T-cell (primary cell): Measurements from ENCODE around the gene KRTAP5-3. TPM values are rescaled to one million over a fixed set of nuclear protein-coding genes. Genes with fewer than 3 reads are reported as not detected.

Source experiments
- ATAC-seq, 4 experiments: fragments of 200-7000 bp in 3 of 4; fragments of 150-1000 bp in 1 of 4; cut with Tn5 transposase; replicated peaks in 1 of 4; 1 replicate in 3 of 4; 2 replicates in 1 of 4; pipeline ENCODE4 v1.10.0; 2021; ENCODE audit warnings: moderate library complexity in 3 of 4, mild to moderate bottlenecking in 2 of 4, moderate number of reproducible peaks in 1 of 4
- CTCF ChIA-PET, 2 donors: fragments of 300-600 bp; sonication (Branson Sonifier 250); formaldehyde crosslinking; loops; one replicate each; lab custom pipeline; 2022; ENCODE audit warnings: antibody characterized with exemption in 2 of 2; lab: Charles Lee
- POLR2A ChIA-PET, 2 donors: fragments of 300-600 bp; sonication (Branson Sonifier 250); formaldehyde crosslinking; loops; one replicate each; lab custom pipeline; 2022; ENCODE audit warnings: antibody characterized with exemption in 2 of 2; lab: Charles Lee
- DNase-seq, 35 experiments: peaks; one replicate each; pipeline versions ENCODE4 v3.0.0 to v3.0.0-alpha.2; 2013 to 2023
- H3K27ac ChIP-seq: one replicate; pipeline ENCODE4 v1.5.1; 2013; ENCODE audit warnings: low read length
- H3K27me3 ChIP-seq, 2 experiments: replicated peaks in 1 of 2; 1 replicate in 1 of 2; 2 replicates in 1 of 2; pipeline versions ENCODE4 v1.6.1 to v1.7.0; 2013; ENCODE audit warnings: low read length in 1 of 2, mixed read lengths in 1 of 2; ENCODE audit not compliant: control insufficient read depth in 2 of 2, insufficient read depth in 2 of 2; ENCODE audit errors: extremely low read depth in 1 of 2
- H3K36me3 ChIP-seq, 2 donors: 1 replicate in 1 of 2; 2 replicates in 1 of 2; pipeline versions ENCODE4 v1.6.1 to v1.7.0; 2013; ENCODE audit warnings: low read length in 1 of 2; ENCODE audit not compliant: control insufficient read depth in 2 of 2, insufficient read depth in 1 of 2; ENCODE audit errors: extremely low read depth in 1 of 2
- H3K4me1 ChIP-seq, 2 experiments: 1 replicate in 1 of 2; 2 replicates in 1 of 2; pipeline versions ENCODE4 v1.6.1 to v1.7.0; 2013; ENCODE audit warnings: low read length in 2 of 2, mixed read lengths in 1 of 2; ENCODE audit not compliant: insufficient read depth in 2 of 2, control insufficient read depth in 1 of 2; ENCODE audit errors: extremely low read depth in 1 of 2
- H3K4me3 ChIP-seq, 2 donors: 1 replicate in 1 of 2; 2 replicates in 1 of 2; pipeline versions ENCODE4 v1.5.1 to v1.7.0; 2013; ENCODE audit warnings: mild to moderate bottlenecking in 2 of 2, low read length in 1 of 2, moderate library complexity in 1 of 2; ENCODE audit not compliant: control insufficient read depth in 1 of 2; ENCODE audit errors: extremely low read depth in 1 of 2
- H3K9me3 ChIP-seq: 2 replicates; pipeline ENCODE4 v1.7.0; 2013
- H3K27ac Mint-ChIP-seq, 2 donors: one replicate each; pipeline ENCODE4 v1.8.0; 2020 to 2021; ENCODE audit warnings: mild to moderate bottlenecking in 2 of 2, mixed read lengths in 2 of 2
- H3K27me3 Mint-ChIP-seq, 2 donors: one replicate each; pipeline ENCODE4 v1.8.0; 2021 to 2022; ENCODE audit warnings: mixed read lengths in 2 of 2
- H3K36me3 Mint-ChIP-seq: one replicate; pipeline ENCODE4 v1.8.0; 2021; ENCODE audit warnings: mixed read lengths
- H3K4me1 Mint-ChIP-seq, 3 donors: one replicate each; pipeline ENCODE4 v1.8.0; 2020 to 2022; ENCODE audit warnings: mixed read lengths in 3 of 3, mild to moderate bottlenecking in 1 of 3
- H3K4me3 Mint-ChIP-seq, 3 donors: one replicate each; pipeline ENCODE4 v1.8.0; 2020 to 2022; ENCODE audit warnings: mild to moderate bottlenecking in 3 of 3, mixed read lengths in 3 of 3, moderate library complexity in 3 of 3
- H3K9me3 Mint-ChIP-seq, 3 donors: one replicate each; pipeline ENCODE4 v1.8.0; 2020 to 2022; ENCODE audit warnings: mixed read lengths in 3 of 3
- WGBS: methylation state at CpG from one replicate; pipeline ENCODE4 v1.1.5; 2013; ENCODE audit warnings: missing lambda C conversion rate; ENCODE audit not compliant: insufficient coverage; 5-methylcytosine and 5-hydroxymethylcytosine counted together
- total RNA-seq, 35 experiments: library from RNA in 6 of 35; stranded (reverse) in 6 of 35; fragments of 120-200 nt in 1 of 35; gene quantifications; one replicate each; pipeline versions ENCODE4 v1.2.1 to v1.2.4 and lab custom pipeline; 2013 to 2026

The KRTAP5-3 gene
- total RNA-seq, 5 donors from 2014 or later (not counting 1 experiment from before 2014, with no cell fraction given) = not detected

GRCh38 chr11:1564535-1565172 is 43.6 kb downstream of the KRTAP5-3 start:
- no peak overlapping the region for H3K4me3 Mint-ChIP-seq

DNA sequence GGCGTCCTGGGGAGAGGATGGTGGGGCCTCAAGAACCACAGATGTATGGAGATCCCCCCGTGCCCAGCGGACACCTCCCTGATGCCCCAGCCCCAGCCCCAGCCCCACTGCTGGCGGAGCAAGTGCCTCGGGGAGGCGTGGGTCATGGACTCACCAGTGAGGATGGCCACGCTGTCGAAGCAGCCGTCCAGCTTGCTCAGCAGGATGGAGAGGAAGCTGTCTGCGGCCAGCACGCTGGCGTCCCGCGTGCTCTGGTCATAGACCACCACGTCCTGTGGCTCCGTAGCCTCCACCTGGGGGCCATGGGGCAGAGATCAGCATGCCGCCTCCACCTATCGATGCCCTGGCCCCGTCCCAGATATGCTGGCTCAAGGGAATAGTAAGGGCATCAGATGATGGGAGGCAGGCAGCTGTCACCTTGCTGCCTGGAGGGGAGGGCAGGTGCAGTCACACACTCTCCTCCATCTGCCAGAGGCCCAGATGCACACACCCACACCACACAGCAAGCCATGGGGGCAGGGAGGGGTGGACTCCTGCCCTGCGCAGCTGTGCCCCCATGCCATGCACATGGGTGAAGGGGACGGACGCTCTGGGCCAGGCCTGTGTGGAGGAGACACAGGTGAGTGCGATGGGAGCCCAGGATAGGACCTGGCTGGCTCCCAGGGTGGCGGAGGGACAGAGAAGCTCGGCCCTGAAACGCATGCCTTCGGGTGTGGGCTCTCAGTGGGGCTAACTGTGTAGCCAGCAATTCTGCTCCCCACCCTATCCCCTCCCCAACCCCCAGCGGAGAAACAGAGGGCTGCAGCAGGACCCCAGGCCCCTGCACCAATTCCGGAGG is 44.3 kb downstream of the KRTAP5-3 start:
- Mint-ChIP-seq H3K27ac (no peak overlapping the region), H3K4me1 (peaks cover 1 to 6% (median 4%) of the 10 kb centered on the region in 3 donors), H3K9me3 (no peaks in the 10 kb centered on the region), H3K27me3 (no peaks in the 10 kb centered on the region), H3K4me3 (no peak overlapping the region), H3K36me3 (peaks cover 3% of the 10 kb centered on the region)
- CTCF ChIA-PET = interaction anchor here in 1 of 2 donors (0.8 kb wide), 1 partner anchor 19 kb away, joined by 3 read pairs; no protein-coding TSS in a partner anchor
- ATAC-seq (no peak), DNase-seq (peak in 2 of 35 experiments; percentile 13 to 23)
- Histone ChIP-seq H3K27me3 (peaks cover 0 to 18% of the 10 kb centered on the region in 2 experiments), H3K9me3 (no peaks in the 10 kb centered on the region), H3K27ac (no peak overlapping the region), H3K4me3 (no peak overlapping the region), H3K4me1 (peaks cover 0 to 33% of the 10 kb centered on the region in 2 experiments), H3K36me3 (peaks cover 0 to 5% of the 10 kb centered on the region in 2 donors)
- WGBS = 85% methylated on average over 22 of the region's 29 CpGs
- POLR2A ChIA-PET = interaction anchor here in 1 of 2 donors (0.6 to 0.7 kb wide), 2 partner anchors 11 to 742 kb away, joined by 3 read pairs; no protein-coding TSS in a partner anchor

More at GRCh38 chr11:1564535-1565172, 43.6 kb downstream of the KRTAP5-3 start:
- no peak overlapping the region for H3K4me3 ChIP-seq
- DNase-seq (peak in 3 of 35 experiments; percentile 33 to 52 (median 44)), ATAC-seq (no peak)
- Mint-ChIP-seq H3K4me1 (peaks cover 6 to 11% (median 10%) of the 10 kb centered on the region in 3 donors), H3K27me3 (peaks cover 0 to 1% of the 10 kb centered on the region in 2 donors), H3K27ac (no peak overlapping the region), H3K9me3 (no peaks in the 10 kb centered on the region), H3K36me3 (peaks cover 3% of the 10 kb centered on the region)
- ChIA-PET CTCF (interaction anchor here (0.8 to 1.6 kb wide), 2 partner anchors 10 to 20 kb away, joined by 3 to 5 read pairs; no protein-coding TSS in a partner anchor), POLR2A (interaction anchor here in 1 of 2 donors (0.6 kb wide), 1 partner anchor 741 kb away, joined by 3 read pairs; no protein-coding TSS in a partner anchor)
- no peak overlapping the region for H3K27ac ChIP-seq
- H3K27me3 ChIP-seq = peaks cover 0 to 18% of the 10 kb centered on the region in 2 experiments
- H3K9me3 ChIP-seq = no peaks in the 10 kb centered on the region
- peaks cover under 1 to 40% of the 10 kb centered on the region in 2 experiments for H3K4me1 ChIP-seq
- WGBS = 51% methylated on average over 15 of the region's 16 CpGs
- H3K36me3 ChIP-seq = peaks cover 0 to 5% of the 10 kb centered on the region in 2 donors

- Histone ChIP-seq H3K36me3 (peaks cover 0 to 5% of the 10 kb centered on the region in 2 donors), H3K4me3 (no peak overlapping the region), H3K27me3 (peaks cover 0 to 18% of the 10 kb centered on the region in 2 experiments), H3K9me3 (no peaks in the 10 kb centered on the region), H3K4me1 (peaks cover 0 to 26% of the 10 kb centered on the region in 2 experiments), H3K27ac (no peak overlapping the region)
- ATAC-seq (no peak), DNase-seq (no peak)
- no peak overlapping the region for H3K27ac Mint-ChIP-seq
- POLR2A ChIA-PET = interaction anchor here in 1 of 2 donors (0.7 kb wide), 1 partner anchor 11 kb away, joined by 3 read pairs; no protein-coding TSS in a partner anchor
- 77% methylated on average over 10 of the region's 12 CpGs for WGBS
- H3K9me3 Mint-ChIP-seq = no peaks in the 10 kb centered on the region
- no peaks in the 10 kb centered on the region for H3K27me3 Mint-ChIP-seq
- H3K4me1 Mint-ChIP-seq = peaks cover 0 to 5% (median 2%) of the 10 kb centered on the region in 3 donors
- CTCF ChIA-PET = no interaction called here
- peak overlapping the region in 1 of 3 donors; percentile 16 for H3K4me3 Mint-ChIP-seq
- H3K36me3 Mint-ChIP-seq = peaks cover 3% of the 10 kb centered on the region
Measured at GRCh38 chr11:1563149-1563638, 45.1 kb downstream of the KRTAP5-3 start.

DNA sequence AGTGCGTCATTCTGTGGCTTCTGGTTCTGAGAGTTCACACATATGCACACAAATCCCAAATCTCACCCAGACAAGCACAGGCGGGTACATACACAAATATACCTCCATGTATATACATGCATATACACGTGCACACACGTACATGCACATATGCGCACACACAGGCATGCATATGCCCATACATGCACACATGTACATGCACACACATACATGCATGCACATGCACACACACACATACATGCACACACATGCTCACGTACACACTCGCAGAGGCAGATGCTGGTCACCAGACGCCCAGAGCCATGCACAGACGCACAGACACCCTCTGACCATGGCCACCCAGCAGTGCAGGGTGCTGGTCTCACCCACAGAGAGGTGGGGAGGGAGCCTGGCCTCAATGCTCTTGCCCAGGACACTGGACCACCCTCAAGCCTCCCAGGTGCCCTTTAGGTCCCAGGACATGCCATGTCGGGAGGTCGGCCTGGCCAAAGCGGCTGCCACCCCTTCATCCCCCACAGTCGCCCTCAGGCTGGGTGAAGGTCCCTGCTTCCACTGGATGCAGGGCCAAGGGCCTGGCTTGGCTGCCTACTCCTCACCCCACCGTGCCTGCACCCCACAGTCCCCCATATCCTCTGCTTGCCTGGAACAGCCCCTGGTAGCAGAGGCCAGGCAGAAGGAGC is 45.7 kb downstream of the KRTAP5-3 start:
- no peaks in the 10 kb centered on the region for H3K9me3 Mint-ChIP-seq
- Histone ChIP-seq H3K4me1 (peaks cover 0 to 20% of the 10 kb centered on the region in 2 experiments), H3K27ac (no peak overlapping the region), H3K27me3 (peaks cover 0 to 18% of the 10 kb centered on the region in 2 experiments), H3K9me3 (no peaks in the 10 kb centered on the region), H3K4me3 (no peak overlapping the region), H3K36me3 (peaks cover 0 to 6% of the 10 kb centered on the region in 2 donors)
- peak overlapping the region in 1 of 3 donors; percentile 16 for H3K4me3 Mint-ChIP-seq
- DNase-seq = peak in 1 of 35 experiments; percentile 7
- peaks cover 0 to 5% (median 2%) of the 10 kb centered on the region in 3 donors for H3K4me1 Mint-ChIP-seq
- H3K27ac Mint-ChIP-seq = no peak overlapping the region
- CTCF ChIA-PET = no interaction called here
- H3K27me3 Mint-ChIP-seq = no peaks in the 10 kb centered on the region
- POLR2A ChIA-PET = no interaction called here
- peaks cover 8% of the 10 kb centered on the region for H3K36me3 Mint-ChIP-seq
- WGBS = 88% methylated on average over 13 of the region's 14 CpGs
- ATAC-seq = no peak

- no peaks in the 10 kb centered on the region for H3K9me3 Mint-ChIP-seq
- no peaks in the 10 kb centered on the region for H3K27me3 Mint-ChIP-seq
- Histone ChIP-seq H3K4me1 (peaks cover 0 to 13% of the 10 kb centered on the region in 2 experiments), H3K36me3 (peaks cover 0 to 9% of the 10 kb centered on the region in 2 donors), H3K27me3 (peaks cover 0 to 18% of the 10 kb centered on the region in 2 experiments), H3K4me3 (no peak overlapping the region), H3K27ac (no peak overlapping the region), H3K9me3 (no peaks in the 10 kb centered on the region)
- WGBS = 41% methylated on average over 3 of the region's 5 CpGs
- peaks cover 10% of the 10 kb centered on the region for H3K36me3 Mint-ChIP-seq
- peaks cover 0 to 5% (median 1%) of the 10 kb centered on the region in 3 donors for H3K4me1 Mint-ChIP-seq
- POLR2A ChIA-PET = no interaction called here
- CTCF ChIA-PET = no interaction called here
- DNase-seq = no peak
- ATAC-seq = no peak
- H3K27ac Mint-ChIP-seq = no peak overlapping the region
- no peak overlapping the region for H3K4me3 Mint-ChIP-seq
Measured at GRCh38 chr11:1561955-1562354, 46.3 kb downstream of the KRTAP5-3 start.
